Cerebellar cortex (tissue), 1 donor: ENCODE data around the gene BAG5.
"Not testable (repeated sequence)": the region's sequence is repeated elsewhere in the genome, so short reads cannot be mapped to it uniquely, and the experiment has no call there.

ENCODE experiments used
- DNase-seq: peaks from one replicate; pipeline ENCODE4 v3.0.0-alpha.2; 2015; ENCODE audit warnings: low spot score

BAG5 gene

DNA sequence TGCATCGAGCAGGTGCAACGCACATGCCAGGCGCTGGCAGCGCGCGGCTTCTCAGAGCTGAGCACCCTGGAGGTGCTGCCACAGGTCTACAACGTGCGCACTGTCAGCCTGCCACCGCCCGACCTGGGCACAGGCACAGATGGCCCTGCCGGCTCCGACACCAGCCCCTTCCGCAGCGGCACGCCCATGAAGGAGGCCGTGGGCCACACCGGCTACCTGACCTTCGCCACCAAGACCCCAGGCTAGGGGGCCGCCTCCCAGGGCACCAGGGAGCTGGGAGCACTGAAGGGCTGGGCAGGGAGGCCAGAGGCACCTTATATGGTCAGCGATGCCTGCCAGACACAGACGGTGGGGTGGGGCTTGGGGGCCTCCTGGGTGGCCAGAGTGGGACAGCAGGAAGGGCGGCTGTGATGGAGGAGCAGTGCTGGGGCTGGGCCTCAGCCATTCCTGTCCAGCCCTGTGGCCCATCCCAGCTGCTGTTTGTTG, 27.8 kb downstream of the BAG5 start:
- peak; percentile 62 for DNase-seq

DNA sequence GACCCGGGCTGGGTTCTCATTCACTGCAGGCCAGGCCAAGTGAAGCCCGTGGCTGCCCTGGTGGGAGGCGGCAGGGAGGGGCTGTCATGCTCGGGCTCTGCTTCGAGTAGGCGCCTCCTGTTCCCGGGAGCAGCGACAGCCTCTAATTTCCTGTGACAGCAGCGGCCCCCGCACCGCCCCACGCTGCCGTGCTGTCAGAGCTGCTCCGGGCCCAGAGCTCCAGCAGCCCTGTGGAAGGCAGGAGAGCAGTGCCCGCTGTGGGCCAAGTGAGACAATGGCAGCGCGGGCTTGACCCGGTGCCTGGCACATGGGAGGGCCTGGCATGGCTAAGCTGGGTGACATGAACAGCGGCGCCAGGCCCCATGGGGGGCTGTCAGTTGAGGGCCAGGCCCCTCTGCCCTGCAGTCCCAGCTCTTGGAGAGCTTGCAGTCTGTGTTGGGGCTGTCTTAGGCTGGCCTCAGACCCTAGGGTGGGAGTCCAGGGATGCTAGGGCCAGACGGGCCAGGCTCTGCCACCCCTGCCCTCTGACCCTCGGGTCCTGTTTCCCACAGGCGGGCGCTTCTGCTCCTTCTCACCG, 28.4 kb downstream of the BAG5 start:
- DNase-seq = peak; percentile 81

DNA sequence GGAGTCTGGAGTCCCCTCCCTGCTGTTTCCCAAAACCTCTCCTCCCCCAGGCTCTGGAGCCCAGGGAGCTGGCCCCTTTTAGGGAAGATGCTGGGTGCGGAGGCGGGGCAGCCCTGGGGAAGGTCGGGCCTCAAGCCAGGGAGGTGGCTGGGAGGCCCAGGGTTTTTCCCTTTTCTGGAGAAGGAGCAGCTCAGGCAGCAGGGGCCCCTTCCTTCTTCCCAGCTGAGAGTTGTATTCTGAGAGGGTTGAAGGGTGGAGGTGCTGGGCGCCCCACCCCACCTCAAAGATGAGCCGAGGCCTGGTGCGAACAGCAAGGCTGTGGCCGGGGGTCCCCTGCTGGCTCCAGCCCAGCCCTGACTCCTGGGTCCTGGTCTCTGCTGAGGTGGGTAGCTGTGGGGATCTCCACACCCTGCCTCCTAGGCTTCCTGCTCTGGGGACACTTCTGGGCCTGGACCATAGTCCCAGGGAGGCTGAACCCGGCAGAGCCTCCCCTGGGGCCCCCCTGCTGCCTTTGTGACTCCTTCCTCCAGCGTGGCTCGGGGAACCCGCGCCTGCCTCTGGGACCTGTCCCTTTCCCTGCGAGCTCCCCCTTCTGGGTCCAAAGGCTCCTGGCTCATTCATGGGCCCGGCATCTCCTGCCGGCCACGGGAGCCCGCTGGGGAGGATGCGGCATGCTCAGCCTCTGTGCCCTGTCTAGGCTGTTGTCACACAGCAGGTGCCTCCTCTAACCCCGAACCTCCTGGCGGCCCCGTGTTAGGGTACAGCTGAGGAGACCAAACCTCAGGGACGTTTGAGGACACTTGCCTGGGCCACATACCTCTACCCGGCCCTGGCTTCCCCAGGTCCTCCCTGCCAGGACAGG, 29.1 kb downstream of the BAG5 start:
- DNase-seq = peak; percentile 38

DNA sequence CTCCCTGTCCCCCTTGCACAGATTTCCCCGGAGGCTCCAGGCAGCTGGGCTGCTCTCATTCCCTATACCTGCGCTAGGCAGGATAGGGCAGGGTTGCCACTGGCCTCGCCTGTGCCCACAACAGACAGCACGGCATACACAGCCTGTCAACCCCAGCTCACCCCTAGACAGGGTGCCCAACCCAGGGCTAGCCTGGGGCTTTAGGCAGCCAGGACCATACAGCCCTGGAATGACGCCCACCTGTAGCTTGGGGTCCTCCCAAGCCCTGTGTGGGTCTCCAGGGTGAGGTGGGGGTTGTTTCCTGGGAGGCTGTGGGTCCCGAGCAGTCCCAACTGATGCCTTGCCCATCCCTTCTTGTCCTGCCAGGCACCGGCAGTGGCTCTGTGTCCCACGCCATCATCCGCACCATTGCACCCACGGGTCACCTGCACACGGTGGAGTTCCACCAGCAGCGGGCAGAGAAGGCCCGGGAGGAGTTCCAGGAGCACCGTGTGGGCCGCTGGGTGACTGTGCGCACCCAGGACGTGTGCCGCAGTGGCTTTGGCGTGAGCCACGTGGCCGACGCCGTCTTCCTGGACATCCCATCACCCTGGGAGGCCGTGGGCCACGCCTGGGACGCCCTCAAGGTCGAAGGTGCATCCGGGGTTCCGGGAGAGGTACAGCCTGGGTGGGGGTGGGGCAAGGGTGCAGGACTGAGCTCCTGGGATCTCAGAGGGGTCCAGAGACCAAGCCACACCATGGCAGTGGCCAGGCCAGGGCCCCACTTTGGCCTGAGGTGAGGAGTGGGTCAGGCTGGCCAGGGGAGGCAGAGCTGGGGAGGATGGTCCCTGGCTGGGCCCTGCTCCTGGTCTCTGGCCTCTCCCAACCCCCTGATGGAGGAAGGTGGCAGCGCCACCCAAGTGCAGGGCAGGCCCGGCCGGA, 30.0 kb downstream of the BAG5 start:
- no peak for DNase-seq

DNA sequence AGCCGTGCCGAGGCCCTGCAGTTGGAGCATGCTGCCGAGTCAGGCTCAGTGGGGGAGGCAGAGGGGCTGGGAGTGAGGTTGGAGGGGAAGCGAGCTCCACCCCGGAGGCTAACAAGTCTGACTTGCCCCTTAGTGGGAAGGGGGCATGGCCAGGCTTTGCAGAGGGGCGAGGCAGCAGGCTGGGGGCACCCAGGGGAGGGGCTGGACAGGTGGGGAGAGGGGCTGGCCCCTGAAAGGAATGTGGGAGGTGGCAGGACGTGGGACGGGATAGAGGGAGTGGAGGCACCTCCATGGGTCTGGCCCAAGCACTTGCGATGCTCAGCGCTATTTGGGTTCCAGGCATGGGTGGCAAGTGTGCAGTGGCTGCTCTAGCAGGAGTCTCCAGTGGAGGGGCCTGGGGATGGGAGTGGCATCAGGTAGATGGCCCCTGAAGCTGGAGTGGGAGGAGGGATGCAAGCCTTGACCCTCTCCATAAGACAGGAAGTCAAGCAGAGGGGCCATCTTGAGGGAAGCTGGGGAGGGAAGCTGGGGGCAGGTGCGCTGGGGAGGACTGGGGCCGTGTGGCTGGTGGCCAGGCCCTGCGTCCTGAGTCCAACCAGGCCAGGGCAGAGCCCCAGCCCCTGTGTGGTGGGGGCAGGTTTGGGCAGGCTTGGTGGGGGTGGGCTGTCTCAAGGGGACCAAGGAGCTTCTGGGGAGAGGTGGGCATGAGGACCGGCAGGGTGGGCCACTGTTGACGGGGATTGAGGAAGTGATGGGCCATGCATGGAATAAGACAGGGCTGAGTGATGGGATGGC, 30.8 kb downstream of the BAG5 start:
- DNase-seq = no peak

DNA sequence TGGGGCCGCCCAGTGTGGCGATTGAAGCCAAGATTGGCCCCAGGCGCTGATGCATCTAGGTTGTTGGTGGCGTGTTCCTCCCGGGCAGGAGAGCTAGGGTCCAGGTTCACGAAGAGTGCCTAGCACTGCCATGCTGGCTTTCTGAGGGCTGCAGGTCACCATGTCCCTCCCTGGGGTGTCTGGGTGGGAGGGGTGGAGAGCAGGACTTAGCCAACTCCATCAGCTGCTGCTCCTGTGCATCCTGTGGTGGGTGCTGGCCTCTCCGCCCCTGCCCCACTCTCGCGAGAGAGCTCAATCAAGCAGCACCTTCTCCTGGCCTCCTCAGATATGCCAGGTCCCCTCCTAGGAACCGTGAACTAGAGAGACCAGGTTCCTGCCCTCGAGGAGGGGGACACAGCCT, 31.6 kb downstream of the BAG5 start:
- no peak for DNase-seq

DNA sequence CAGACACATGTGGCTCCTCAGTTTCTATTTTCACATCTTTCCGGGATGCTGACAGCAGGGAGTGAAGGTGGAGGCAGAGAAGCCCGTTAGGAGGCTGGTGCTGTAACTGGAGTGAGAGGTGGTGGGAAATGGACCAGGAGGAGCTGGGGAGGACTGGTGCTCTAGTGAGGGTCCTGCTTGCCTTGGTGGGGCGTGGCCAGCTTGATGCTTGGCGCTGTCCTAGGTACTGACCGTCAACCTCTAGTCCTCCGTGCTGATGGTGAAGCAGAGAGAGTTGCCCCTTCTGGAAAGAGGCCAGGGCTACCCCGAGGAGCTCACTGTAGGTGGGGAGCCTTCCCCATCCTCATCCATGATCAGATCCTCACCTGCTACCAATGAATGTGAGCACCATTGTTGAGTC, 32.1 kb downstream of the BAG5 start:
- no peak for DNase-seq

DNA sequence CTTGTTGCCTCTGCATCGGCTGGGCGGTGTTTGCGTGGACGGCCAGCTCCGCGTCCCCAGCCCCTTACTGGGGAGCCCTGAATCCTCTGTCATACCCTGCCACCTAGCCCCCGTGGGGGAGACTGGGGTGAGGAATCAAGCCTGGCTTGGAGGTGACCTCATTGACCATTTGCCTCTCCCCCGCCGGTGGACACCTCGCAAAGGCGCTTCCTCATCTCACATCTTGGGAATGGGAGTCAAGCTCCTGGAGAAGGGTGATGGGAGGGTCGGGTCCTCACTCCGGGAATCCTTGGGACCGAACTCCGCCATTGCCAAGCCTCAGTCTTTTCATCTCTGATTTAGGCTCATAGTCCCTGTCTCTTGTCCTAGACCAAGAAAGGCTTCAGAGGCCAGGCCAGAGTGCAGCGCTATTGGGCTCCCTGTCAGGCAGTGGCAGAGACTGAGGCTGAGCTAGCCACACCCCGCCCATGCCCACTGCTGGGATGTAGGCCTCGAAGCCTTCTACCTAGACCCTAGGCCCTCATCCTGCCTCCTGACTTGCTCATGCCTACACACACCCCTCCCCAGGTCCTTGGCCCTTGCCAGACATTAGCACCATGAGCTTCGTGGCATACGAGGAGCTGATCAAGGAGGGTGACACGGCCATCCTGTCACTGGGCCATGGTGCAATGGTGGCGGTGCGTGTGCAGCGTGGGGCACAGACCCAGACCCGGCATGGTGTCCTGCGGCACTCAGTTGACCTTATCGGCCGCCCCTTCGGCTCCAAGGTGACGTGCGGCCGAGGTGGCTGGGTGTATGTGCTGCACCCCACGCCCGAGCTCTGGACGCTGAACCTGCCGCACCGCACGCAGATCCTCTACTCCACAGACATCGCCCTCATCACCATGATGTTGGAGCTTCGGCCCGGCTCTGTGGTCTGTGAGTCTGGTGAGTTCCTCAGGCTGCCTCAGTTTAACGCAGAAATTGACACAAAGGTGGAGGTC, 32.8 kb downstream of the BAG5 start:
- DNase-seq = no peak

DNA sequence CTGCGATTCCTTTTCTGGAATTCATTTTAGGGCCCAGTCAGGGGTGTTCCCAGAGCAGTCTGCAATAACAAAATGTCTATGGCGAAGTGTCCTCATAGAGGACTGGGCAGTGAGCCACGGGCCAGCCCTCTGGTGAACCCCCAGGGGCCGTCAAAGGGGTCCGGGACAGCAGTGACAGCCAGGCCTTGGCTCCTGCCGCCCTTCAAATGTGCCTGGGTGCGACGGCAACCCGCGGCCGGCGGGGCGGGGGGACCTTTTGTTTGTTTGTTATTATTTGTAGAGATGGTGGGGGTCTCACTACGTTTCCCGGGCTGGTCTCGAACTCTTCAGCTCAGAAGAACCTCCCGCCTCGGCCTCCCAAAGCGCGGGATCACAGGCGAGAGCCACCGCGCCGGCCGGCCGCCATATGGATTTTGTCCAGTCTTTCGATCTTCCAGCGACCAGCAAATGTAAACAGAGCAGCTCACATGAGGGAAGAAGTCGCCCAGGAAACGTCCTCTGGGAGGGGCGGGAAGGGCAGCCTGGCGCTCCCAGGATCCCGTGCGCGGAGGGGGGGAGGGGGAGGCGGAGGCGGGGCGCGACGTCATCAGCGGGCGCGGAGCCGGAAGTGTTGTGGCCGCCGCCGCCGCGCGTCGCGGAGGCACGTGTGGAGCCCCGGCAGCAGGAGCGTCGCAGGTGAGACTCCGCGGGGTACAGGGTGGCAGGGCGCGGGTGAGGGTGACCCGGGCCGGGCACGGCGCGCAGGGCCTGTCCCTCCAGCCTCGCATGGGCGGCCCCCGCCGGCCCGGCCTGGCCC, 33.7 kb downstream of the BAG5 start, which contains the start of gene TRMT61A:
TRMT61A (plus strand) TSS at position 610 of the 796 bp plus-strand sequence. CDS start 783 bp downstream, outside the sequence.
- DNase-seq = peak; percentile 92

DNA sequence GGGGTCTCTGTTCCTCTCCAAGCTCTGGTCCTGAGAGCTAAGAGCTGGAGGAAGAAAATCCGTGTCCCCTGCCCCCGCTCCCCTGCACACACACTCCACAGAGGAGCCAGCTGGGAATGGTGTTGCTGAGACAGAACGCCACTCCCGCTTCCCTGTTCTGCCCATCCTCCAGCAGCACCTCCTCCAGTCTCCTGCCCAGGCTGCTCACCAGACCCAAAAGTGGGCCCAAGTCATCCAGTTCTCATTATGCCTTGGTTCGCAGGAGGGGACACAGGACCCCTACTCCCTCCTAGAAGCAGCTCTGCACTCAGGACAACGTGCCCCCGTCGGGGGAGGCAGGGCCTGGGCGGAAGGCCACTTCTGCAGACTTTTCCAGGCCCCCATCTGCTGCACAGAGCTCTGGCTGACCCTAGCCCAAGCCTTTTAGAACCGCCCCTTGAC, 34.3 kb downstream of the BAG5 start:
- peak; percentile 67 for DNase-seq

DNA sequence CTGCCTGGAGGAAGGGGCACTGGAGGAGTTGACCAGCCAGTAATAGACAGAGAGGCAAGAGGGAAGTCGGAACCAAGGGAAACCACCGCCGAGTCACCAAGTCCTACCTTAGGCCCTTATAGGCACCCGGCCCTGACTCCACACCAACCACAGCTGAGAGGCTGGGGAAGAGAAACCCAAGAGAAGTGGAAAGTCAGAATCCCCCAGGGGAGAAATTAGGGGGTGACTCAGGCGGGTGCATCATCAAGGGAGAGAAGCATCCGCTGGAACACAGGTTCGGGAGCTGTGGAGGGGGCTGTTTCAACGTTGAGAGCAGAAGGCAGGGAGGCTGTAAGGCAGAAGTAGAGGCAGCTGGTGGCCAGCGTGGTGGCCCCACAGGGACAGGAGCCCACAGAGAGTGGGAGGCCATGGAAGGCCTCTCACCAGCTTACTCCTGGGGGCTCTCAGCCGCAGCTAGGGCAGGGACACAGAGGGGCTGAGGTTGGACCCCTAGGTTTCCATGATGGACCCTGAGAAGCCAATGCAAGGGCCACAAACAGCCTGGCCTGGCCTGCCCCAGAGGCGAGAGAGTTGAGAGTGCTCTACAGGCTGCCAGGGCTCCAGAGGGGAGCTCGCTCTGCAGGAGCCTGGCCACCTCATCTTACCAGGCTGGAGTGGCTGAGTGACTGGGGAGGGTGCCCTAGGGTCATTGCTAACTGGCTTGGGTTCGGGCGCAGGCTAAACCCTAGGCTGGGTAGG, 34.9 kb downstream of the BAG5 start:
- no peak for DNase-seq

DNA sequence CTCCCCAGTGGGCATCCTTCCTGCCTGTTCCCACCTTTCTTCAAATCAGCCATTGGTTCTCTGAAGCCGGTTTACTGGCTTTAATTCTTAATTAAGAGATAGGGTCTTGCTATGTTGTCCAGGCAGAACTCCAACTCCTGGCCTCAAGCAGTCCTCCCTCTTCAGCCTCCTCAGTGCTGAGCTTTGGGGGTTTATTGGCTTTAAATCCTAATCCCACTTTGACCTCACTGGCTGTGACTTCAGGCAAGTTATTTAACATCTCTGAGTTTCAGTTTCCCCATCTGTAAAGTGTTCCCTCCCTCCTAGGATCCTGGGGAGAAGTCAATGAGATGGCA, 35.6 kb downstream of the BAG5 start:
- no peak for DNase-seq

DNA sequence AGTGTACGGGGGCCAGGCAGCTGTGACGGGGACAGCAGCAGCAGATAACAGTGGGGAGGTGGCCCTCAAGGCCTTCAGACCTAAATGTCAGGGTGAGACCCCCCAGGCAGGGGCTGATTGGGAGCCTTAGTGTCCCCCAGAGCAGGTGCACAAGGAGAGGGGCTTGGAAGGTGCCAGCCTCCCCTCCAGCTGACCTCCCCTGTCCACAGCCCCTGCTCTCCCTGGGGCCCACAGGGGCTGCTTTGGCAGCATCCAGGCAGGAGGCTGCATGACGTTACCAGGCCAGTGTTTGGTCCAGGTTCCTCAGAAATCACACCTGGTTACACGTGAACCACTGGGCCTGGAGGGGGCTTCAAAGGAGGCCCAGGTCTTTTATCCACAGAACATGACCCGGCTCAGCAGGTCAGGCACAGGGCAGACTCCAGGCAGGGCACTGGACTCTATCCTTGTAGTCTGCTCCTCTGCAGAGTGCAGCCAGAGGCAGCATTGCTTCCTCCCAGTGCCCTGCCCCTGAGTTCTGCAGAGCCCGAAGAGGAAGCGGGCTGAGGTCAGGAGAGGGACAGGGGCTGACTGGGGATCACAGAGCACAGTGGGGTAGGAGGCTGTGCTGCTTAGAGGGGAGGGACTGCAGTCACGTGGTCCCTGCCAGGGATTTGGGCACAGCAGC, 36.1 kb downstream of the BAG5 start:
- DNase-seq = no peak

DNA sequence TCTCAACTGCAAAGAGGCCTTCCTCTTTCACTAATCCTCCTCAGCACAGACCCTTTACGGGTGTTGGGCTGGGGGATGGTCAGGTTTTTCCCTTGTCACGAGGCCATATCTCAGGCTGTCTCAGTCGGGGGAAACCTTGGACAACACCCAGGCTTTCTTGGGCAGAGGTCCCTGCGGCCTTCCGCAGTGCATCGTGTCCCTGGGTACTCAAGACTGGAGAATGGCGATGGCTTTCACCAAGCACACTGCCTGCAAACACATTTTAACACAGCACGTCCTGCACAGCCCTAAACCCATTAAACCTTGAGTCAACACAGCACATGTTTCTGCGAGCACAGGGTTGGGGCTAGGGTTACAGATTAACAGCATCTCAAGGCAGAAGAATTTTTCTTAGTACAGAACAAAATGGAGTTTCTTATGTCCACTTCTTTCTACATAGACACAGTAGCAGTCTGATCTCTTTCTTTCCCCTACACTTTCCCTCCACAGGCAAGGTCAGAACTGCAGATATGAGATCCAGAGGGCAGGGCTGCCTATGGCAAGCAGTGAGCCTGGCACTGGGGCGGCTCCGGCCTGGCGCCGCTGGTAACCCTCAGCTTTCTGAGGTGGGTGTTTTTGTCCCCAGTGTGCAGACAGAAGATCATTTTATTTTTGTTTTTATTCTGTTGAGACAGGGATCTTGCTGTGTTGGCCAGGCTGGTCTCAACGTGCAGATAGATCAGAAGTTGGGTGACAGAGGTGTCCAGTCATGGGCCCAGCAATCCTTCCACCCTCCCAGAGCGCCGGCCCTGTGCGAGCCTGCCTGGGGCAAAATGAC, 36.8 kb downstream of the BAG5 start:
- not testable (repeated sequence) for DNase-seq

DNA sequence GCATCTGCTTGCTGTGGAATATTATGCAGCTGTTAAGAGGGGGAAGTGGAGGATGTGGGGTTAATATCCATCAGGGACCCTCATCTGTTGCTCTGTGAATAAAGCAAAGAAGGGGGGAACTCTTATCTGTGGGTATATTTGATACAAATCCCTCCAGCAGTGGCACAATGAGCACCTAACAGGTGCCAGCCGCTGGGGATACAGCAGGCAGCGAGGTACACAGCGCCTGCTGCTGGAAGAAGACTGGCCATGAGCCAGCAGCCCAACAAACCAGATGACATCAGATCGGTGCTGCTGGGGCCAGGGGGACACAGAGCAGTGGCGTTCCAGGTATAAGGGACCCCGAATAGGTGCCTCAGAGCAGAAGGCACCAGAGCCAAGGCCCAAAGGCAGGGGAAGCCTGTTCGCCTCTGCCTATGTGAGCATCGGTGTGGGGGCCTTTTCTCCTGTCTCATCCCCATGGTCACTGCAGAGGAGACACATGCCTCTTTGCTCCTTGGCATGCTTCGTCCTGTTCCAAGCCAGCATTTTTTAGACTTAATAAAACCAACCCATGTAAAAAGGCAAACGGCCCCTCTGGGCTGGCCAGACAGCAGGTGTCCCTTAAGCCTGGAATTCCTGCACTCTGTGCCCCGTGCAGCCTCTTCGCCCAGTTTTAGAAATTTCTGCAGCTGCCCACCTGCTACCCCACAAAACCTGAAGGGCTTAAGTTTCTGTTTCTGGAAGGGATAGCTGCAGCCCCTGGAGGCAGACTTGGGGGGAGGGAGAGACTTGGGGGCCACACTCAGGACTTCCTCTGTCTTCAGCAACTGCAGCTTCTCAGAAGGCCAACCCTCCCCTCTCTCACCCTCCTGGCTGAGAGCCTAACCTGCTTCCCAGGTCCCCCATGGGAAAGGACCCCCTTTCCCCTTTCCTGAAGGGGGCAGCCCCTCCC, 38.2 kb downstream of the BAG5 start:
- DNase-seq = no peak

DNA sequence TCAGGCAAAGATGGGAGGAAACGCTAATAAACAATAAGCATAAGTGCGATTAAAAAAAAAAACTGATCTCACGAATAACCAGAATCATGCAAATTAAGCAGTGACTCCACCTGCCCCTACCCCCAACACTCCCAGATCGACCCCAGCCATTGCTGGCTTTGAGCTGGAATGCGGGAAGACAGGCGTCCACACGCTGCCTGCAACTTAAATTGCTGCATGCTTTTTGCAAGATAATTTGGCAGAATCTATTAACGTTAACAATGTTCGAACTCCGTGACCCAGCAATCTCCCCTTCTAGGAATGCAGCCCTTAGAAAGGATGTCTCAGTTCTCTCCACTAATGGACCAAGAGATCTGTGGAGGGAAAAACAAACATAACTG, 38.9 kb downstream of the BAG5 start:
- DNase-seq = no peak
